AG09319 (cell line): ENCODE data around the gene MTPN.

Experiments
- DNase-seq: peaks from one replicate; pipeline ENCODE4 v3.0.0-alpha.2; 2010; ENCODE audit warnings: low read depth; ENCODE audit errors: extremely low read depth
- CTCF ChIP-seq: IDR thresholded peaks from 2 replicates; pipeline ENCODE4 v1.5.1; 2011; ENCODE audit warnings: low read depth, mild to moderate bottlenecking, inconsistent platforms, low read length, moderate library complexity

The MTPN gene

GRCh38 chr7:135940077-135941075, 36.8 kb downstream of the MTPN start:
- no peak for TF ChIP-seq CTCF
- no peak for DNase-seq

- DNase-seq: no peak
- TF ChIP-seq CTCF: no peak
Measured at GRCh38 chr7:135939261-135939812, 37.8 kb downstream of the MTPN start.

- no peak for DNase-seq
- TF ChIP-seq CTCF: no peak
Measured at GRCh38 chr7:135938563-135938962, 38.6 kb downstream of the MTPN start.

- no peak for DNase-seq
- no peak for TF ChIP-seq CTCF
Measured at GRCh38 chr7:135938086-135938485, 39.1 kb downstream of the MTPN start.

- no peak for TF ChIP-seq CTCF
- no peak for DNase-seq
Measured at GRCh38 chr7:135936497-135937217, 40.5 kb downstream of the MTPN start.

- DNase-seq: no peak
- TF ChIP-seq CTCF: no peak
Measured at GRCh38 chr7:135934651-135935050, 42.5 kb downstream of the MTPN start.
